NCI-H2107 treated with DMSO at 0.1 percent for 48 hours (cell line): ENCODE results near the gene PRKD3.
"Not testable (repeated sequence)": the region's sequence is repeated elsewhere in the genome, so short reads cannot be mapped to it uniquely, and the experiment has no call there.

ENCODE experiments used
- DNase-seq: peaks from one replicate; lab custom pipeline; 2025; ENCODE audit not compliant: unreplicated experiment; lab: John Stamatoyannopoulos, UW

Gene PRKD3

GRCh38 chr2:37317746-37318145 lies 6.9 kb downstream of the PRKD3 start:
- DNase-seq, result no peak

- DNase-seq, result no peak
These were observed 8.5 kb downstream of the PRKD3 start for GRCh38 chr2:37316181-37316580.

- no peak for DNase-seq
These were observed 9.3 kb downstream of the PRKD3 start for GRCh38 chr2:37315364-37315763.

- no peak for DNase-seq
These were observed 17.1 kb downstream of the PRKD3 start for GRCh38 chr2:37307500-37307899.

GRCh38 chr2:37306024-37306423 lies 18.6 kb downstream of the PRKD3 start:
- DNase-seq, result no peak

GRCh38 chr2:37302701-37303252 lies 21.9 kb downstream of the PRKD3 start:
- no peak for DNase-seq

GRCh38 chr2:37301408-37301807 lies 23.2 kb downstream of the PRKD3 start:
- no peak for DNase-seq

- no peak for DNase-seq
These were observed 24.1 kb downstream of the PRKD3 start for GRCh38 chr2:37300578-37300977.

GRCh38 chr2:37300146-37300545 lies 24.5 kb downstream of the PRKD3 start:
- DNase-seq, result no peak

- no peak for DNase-seq
These were observed 27.0 kb downstream of the PRKD3 start for GRCh38 chr2:37297632-37298031.

- DNase-seq, result no peak
These were observed 29.1 kb downstream of the PRKD3 start for GRCh38 chr2:37295469-37296073.

GRCh38 chr2:37294858-37295257 lies 29.8 kb downstream of the PRKD3 start:
- DNase-seq, result not testable (repeated sequence)

- DNase-seq, result no peak
These were observed 33.0 kb downstream of the PRKD3 start for GRCh38 chr2:37291680-37292079.

- DNase-seq, result peak; percentile 38
These were observed 36.7 kb downstream of the PRKD3 start for GRCh38 chr2:37287966-37288365.

- no peak for DNase-seq
These were observed 40.3 kb downstream of the PRKD3 start for GRCh38 chr2:37284381-37284780.

GRCh38 chr2:37283207-37283606 lies 41.4 kb downstream of the PRKD3 start:
- DNase-seq, result no peak

- DNase-seq, result no peak
These were observed 41.9 kb downstream of the PRKD3 start for GRCh38 chr2:37282746-37283145.

GRCh38 chr2:37281916-37282315 lies 42.7 kb downstream of the PRKD3 start:
- no peak for DNase-seq

- no peak for DNase-seq
These were observed 48.3 kb downstream of the PRKD3 start for GRCh38 chr2:37276291-37276690.
